HFFc6 (cell line): ENCODE measurements around the gene QSOX1. TPM values are rescaled to one million over a fixed set of nuclear protein-coding genes. Genes with fewer than 3 reads are reported as not detected.
A peak's percentile ranks its signal among the peaks of the same experiment; 100 is the strongest.

Source experiments
- DNase-seq: peaks from one replicate; pipeline ENCODE4 v3.0.0-alpha.2; 2018
- H3K27ac Mint-ChIP-seq: 2 replicates; pipeline ENCODE4 v1.8.0; 2020; ENCODE audit warnings: mild to moderate bottlenecking, mixed read lengths
- H3K27me3 Mint-ChIP-seq: 2 replicates; pipeline ENCODE4 v1.8.0; 2021; ENCODE audit warnings: mild to moderate bottlenecking, moderate library complexity, mixed read lengths; ENCODE audit not compliant: insufficient read depth
- H3K36me3 Mint-ChIP-seq: 2 replicates; pipeline ENCODE4 v1.8.0; 2021; ENCODE audit warnings: low read depth, mixed read lengths
- H3K4me1 Mint-ChIP-seq: 2 replicates; pipeline ENCODE4 v1.8.0; 2020; ENCODE audit warnings: low read depth, mixed read lengths
- H3K4me3 Mint-ChIP-seq: 2 replicates; pipeline ENCODE4 v1.8.0; 2020; ENCODE audit warnings: mild to moderate bottlenecking, moderate library complexity, mixed read lengths
- H3K9me3 Mint-ChIP-seq: 2 replicates; pipeline ENCODE4 v1.8.0; 2020; ENCODE audit warnings: mild to moderate bottlenecking, mixed read lengths
- total RNA-seq, 6 experiments: library from RNA; stranded (reverse); fragmentation: NEBNext Ultra II Directional; extraction: Animal tissue kit (Norgen Biotek cat#: 25700); gene quantifications; 2 replicates in 1 of 6; 3 replicates in 5 of 6; pipeline ENCODE4 v1.2.3, GENCODE V29; 2021
- TF ChIP-seq, protein P1 (sequence below): fragments of 200-600 bp; sonication (generic); IDR thresholded peaks from 2 replicates; pipeline ENCODE4 v1.5.0; 2021; ENCODE audit warnings: antibody characterized with exemption, mild to moderate bottlenecking

Gene QSOX1
- total RNA-seq, 6 experiments from 2014 or later: 321 to 467 (median 352) TPM

DNA sequence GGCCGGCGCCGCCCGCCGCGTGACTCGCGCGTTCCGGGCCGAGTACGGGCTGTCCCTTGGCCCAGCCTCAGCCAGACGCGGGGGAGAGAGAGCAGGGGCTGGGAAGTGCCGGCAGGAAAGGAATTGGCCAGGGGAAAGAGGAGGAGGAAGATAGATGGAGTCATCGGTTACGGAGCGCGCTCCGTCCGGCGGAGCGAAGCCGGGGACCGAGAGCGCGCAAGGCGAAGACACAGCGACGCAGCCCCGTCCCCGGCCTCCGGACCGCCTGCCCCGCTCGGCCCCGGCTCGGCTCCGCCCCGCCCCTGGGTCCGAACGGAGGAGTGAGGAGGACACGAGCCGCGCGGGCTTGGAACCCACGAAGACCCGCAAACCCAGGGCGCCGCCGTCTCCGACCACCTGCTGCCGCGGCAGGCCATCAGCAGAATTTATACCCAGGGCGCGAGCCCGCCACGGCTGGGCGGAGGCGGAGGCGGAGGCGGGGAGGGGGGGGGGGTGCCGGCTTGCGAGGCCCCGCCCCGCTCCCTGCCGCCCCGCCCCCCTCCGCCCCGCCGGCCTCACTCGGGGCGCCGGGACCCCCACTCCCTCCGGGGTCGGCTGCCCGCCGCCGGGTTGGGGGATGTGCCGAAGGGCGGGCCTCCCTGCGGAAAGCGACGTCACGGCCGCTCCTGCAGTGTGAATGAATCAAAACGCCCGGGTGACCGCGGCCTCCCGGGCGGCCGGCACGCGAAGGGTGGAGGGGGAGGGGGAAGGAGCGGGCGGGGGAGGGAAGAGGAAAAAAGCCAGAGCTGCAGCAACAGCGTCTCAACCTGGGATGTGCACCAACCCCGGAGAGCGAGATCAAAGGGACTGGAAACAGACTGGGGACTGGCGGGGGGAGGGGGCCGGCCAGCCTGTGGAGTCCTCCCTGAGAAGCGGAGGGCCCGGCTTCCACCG is 75.1 kb downstream of the QSOX1 start, which contains the start of gene LHX4:
Gene LHX4 (plus strand): TSS at position 782 of the 933 bp plus-strand sequence. CDS start 266 bp downstream, outside the sequence.
- DNase-seq: no peak
- Mint-ChIP-seq H3K4me3 (peak within 1 kb of the TSS; percentile 85), H3K4me1 (peaks cover 10% of the 10 kb centered on the region), H3K9me3 (no peaks in the 10 kb centered on the region), H3K36me3 (no peaks in the 10 kb centered on the region), H3K27ac (no peak within 1 kb of the TSS), H3K27me3 (peaks cover 66% of the 10 kb centered on the region)
- TF ChIP-seq, protein P1, sequence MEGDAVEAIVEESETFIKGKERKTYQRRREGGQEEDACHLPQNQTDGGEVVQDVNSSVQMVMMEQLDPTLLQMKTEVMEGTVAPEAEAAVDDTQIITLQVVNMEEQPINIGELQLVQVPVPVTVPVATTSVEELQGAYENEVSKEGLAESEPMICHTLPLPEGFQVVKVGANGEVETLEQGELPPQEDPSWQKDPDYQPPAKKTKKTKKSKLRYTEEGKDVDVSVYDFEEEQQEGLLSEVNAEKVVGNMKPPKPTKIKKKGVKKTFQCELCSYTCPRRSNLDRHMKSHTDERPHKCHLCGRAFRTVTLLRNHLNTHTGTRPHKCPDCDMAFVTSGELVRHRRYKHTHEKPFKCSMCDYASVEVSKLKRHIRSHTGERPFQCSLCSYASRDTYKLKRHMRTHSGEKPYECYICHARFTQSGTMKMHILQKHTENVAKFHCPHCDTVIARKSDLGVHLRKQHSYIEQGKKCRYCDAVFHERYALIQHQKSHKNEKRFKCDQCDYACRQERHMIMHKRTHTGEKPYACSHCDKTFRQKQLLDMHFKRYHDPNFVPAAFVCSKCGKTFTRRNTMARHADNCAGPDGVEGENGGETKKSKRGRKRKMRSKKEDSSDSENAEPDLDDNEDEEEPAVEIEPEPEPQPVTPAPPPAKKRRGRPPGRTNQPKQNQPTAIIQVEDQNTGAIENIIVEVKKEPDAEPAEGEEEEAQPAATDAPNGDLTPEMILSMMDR: no peak

DNA sequence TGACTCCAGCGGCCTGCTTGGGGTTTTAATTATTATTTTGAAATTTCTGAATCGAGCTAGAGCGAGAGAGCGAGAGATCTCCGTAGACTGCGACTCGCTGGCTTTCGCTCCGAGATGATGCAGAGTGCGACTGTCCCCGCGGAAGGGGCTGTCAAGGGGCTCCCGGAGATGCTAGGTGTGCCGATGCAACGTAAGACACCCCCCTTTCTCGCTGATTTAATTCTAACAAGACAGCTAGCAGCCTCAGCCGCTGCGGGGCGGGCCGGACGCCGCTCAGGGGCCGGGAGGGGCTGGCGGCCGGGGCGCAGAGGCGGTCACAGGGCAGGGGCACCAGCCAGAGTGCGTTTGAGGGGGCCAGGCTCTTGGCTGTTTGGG is 75.7 kb downstream of the QSOX1 start:
- no peak for DNase-seq
- H3K27ac Mint-ChIP-seq: no peak overlapping the region
- H3K9me3 Mint-ChIP-seq: no peaks in the 10 kb centered on the region
- H3K27me3 Mint-ChIP-seq: peaks cover 66% of the 10 kb centered on the region
- no peaks in the 10 kb centered on the region for H3K36me3 Mint-ChIP-seq
- H3K4me3 Mint-ChIP-seq: peak overlapping the region; percentile 85
- TF ChIP-seq, protein P1: no peak
- peaks cover 10% of the 10 kb centered on the region for H3K4me1 Mint-ChIP-seq

DNA sequence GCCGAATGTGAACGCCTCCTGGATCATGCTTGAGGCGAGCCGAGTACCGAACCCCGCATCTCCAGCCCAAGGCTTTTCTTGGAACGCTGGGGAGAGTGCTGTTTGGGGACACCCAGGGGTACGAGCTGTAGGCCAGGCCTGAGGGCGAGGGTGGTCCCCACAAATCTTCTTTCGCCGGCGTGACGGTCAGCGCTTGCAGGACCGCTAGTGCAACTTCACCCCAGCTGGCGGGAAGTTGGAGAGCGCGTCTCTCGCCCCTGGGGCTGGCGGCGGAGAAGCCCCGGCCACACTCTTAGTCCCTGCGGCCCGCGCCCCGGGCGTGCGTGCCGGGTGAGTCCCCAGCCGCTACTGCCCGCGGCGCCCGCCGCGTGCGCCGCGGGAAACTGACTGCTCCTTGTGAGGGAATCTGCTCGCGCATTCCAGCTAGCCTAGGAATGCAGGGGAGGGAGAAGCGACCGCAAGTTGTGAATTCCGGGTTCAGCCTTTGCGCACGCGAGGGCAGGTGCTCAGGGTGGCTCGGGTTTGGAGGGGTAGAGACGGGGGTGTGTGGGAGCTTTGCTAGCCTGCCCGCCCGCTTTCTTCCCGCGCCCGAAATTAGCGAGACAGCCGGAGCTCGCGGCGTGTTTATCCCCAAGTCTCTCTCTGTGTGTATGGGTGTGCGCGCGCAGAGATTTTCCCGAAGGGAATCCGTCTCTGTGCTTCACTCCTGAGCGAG is 76.3 kb downstream of the QSOX1 start:
- Mint-ChIP-seq H3K36me3 (no peaks in the 10 kb centered on the region), H3K27ac (no peak overlapping the region), H3K4me3 (peak overlapping the region; percentile 85), H3K27me3 (peaks cover 67% of the 10 kb centered on the region), H3K9me3 (no peaks in the 10 kb centered on the region), H3K4me1 (peaks cover 10% of the 10 kb centered on the region)
- DNase-seq: peak; percentile 30
- TF ChIP-seq, protein P1: no peak

DNA sequence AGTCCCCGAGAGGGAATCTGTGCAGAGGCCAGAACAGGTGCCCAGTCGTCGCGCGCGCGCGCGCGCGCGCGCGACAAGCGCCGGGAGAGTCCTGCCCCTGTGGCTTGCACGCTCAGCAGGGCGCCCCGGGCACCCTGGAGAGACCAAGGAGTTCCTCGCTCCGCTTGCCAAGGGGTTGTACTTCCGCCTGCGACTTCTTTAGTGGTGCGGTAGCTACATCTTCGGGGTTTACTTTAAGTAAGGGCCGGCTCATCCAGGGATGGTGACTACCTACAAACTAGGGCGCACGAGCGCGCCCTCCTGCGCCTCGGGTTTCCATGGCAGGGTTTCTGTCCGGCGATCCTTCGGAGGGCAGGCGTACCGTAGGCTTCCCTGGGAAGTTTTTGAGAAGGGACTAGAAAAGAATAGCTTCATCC is 76.8 kb downstream of the QSOX1 start:
- no peak for DNase-seq
- Mint-ChIP-seq H3K27me3 (peaks cover 67% of the 10 kb centered on the region), H3K4me1 (peaks cover 10% of the 10 kb centered on the region), H3K36me3 (no peaks in the 10 kb centered on the region), H3K9me3 (no peaks in the 10 kb centered on the region), H3K27ac (no peak overlapping the region), H3K4me3 (peak overlapping the region; percentile 85)
- TF ChIP-seq, protein P1: 0 out of 2 replicates have a peak, but pooled peaks have one; percentile 12

DNA sequence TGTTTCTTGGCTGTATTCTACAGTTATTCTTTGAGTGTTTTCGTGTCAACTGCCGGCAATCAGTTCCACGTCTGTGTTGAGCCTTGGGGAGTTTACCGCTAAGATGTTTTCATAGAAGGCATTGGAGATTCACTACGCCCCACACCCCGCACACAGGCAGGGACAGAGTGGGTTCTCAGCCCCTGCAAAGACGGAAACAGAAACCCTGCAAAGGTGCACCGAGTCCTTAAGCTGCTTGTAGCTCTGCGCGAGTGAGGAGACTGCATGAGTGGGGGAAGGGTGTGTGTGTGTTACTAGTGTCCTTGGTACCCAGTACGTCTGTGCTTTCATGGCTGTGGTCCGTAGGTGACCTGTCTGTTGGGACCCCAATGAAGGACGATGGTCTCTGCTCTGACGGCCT is 77.3 kb downstream of the QSOX1 start:
- DNase-seq: no peak
- Mint-ChIP-seq H3K27me3 (peaks cover 67% of the 10 kb centered on the region), H3K4me1 (peaks cover 10% of the 10 kb centered on the region), H3K4me3 (peak overlapping the region; percentile 85), H3K27ac (no peak overlapping the region), H3K9me3 (no peaks in the 10 kb centered on the region), H3K36me3 (no peaks in the 10 kb centered on the region)
- TF ChIP-seq, protein P1: no peak
